Measurements from ENCODE around the gene SUSD4. TPM values are rescaled to one million over a fixed set of nuclear protein-coding genes. Genes with fewer than 3 reads are reported as not detected.

SUSD4 gene
- total RNA-seq, 1 donor from 2014 or later = not detected

DNA sequence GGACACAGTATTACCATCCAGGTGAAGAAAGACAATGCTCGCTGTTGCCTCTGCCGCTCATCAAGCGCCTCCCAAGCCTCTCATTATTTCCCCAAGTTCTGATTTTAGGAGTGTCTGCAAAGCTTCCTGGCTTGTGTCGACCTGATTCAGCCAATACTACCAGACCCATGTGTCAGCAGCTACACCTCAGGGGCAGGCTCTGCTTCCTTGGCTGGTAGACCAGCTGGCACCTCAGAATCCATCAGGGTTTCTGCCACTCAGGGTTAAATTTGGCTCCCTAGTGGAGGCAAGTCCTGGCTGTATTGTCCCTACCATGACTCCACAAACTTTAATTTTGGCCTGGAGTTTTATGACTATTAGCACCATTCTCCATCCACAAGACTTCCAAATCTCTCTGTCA is 35.4 kb downstream of the SUSD4 start:
- intact Hi-C loops (cut with DNase I) = no loop called here
- no peak for DNase-seq (ENCODE audit: low spot score in 2 of 2)
- Histone ChIP-seq H3K27ac (no peak overlapping the region), H3K4me1 (peaks cover 0 to 2% of the 10 kb centered on the region in 2 donors), H3K27me3 (no peaks in the 10 kb centered on the region), H3K9me3 (no peaks in the 10 kb centered on the region), H3K4me3 (no peak overlapping the region), H3K36me3 (no peaks in the 10 kb centered on the region)
- TF ChIP-seq, protein P1, sequence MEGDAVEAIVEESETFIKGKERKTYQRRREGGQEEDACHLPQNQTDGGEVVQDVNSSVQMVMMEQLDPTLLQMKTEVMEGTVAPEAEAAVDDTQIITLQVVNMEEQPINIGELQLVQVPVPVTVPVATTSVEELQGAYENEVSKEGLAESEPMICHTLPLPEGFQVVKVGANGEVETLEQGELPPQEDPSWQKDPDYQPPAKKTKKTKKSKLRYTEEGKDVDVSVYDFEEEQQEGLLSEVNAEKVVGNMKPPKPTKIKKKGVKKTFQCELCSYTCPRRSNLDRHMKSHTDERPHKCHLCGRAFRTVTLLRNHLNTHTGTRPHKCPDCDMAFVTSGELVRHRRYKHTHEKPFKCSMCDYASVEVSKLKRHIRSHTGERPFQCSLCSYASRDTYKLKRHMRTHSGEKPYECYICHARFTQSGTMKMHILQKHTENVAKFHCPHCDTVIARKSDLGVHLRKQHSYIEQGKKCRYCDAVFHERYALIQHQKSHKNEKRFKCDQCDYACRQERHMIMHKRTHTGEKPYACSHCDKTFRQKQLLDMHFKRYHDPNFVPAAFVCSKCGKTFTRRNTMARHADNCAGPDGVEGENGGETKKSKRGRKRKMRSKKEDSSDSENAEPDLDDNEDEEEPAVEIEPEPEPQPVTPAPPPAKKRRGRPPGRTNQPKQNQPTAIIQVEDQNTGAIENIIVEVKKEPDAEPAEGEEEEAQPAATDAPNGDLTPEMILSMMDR (IDR thresholded peaks at IDR 0.05) = no peak

DNA sequence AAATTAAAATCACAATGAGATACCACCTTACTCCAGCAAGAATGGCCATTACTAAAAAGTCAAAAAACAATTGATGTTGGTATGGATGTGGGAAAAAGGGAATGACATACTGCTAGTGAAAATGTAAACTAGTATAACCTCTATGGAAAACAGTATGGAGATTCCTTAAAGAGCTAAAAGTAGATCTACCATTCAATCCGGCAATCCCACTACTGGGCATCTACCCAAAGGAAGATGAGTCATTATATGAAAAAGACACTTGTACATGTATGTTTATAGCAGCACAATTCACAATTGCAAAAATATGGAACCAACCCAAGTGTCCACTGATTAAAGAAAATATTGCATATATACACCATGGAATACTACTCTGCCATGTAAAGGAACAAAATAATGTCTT is 37.2 kb downstream of the SUSD4 start:
- no peak for DNase-seq (ENCODE audit: low spot score in 2 of 2)
- Histone ChIP-seq H3K9me3 (no peaks in the 10 kb centered on the region), H3K4me3 (no peak overlapping the region), H3K27me3 (no peaks in the 10 kb centered on the region), H3K27ac (no peak overlapping the region), H3K36me3 (no peaks in the 10 kb centered on the region), H3K4me1 (peaks cover 0 to 2% of the 10 kb centered on the region in 2 donors)
- TF ChIP-seq, protein P1 (IDR thresholded peaks at IDR 0.05) = no peak
- intact Hi-C loops (cut with DNase I) = no loop called here

DNA sequence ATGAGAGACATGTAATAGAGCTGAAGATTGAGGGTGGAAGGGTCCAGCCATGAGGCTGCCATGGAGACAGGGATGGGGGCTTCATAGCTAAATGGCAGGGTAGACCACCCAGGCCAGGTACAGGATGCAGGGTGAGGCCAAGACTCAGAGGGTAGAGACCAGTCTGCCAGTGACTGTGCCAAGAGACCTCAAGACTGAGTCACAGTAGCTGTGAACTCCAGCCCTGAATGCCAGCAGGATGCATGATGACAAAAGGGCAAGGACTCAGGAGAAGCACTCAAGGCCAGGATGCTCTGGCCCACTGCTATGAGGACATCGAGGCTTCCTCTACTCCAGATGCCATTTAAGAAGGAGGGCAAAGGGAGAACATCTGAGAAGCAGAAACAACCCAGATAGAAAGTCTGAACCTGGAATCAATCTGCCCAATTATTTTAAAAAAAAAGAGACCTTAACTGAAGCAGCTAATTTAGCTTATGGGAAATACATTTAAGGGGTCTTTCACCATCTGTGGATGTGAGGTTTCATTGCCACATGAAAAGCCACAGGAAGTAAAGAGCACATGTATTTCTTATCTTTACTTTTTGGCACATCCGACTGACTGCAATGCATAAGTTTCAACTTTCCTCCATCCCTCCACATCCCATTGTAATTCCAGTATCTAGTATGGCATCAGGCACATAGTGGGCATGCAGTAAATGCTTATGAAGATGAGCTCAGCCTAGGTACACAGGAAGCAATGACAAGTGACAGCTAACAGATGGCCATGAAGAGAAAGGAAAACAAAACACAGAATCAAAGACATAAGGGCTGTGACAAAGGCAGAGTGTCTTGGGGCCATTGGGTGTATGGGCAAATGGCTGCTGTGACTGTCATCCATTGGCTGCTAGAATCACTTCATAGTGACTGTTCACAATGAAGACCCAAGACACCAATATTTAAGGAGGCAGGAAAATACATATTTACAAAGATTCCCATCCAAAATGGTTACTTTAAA is 40.2 kb downstream of the SUSD4 start:
- H3K9me3 ChIP-seq = no peaks in the 10 kb centered on the region

DNA sequence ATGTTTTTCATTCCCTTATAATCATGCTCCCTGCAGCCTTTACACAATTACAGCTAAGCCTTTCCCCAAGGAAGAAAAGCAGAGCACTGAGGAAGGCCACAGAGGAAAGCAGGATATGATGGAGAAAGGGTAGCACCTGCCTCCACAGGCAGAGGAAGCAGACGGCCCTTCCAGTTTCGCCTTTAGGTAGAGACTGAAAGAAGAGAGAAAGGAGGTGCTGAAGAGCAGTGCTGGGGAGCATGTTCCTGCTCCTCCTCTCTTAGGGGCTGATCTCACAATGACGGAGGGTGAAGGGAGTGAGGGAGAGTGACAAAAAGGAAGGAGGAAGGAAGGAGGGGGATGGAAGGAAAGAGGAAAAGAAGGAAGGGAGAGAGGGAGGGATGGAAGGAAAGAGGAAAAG is 41.1 kb downstream of the SUSD4 start:
- intact Hi-C loops (cut with DNase I) = no loop called here

More for the DNA sequence above, 40.2 kb downstream of the SUSD4 start:
- Histone ChIP-seq H3K27me3 (no peaks in the 10 kb centered on the region), H3K27ac (no peak overlapping the region), H3K4me3 (no peak overlapping the region), H3K36me3 (no peaks in the 10 kb centered on the region), H3K4me1 (no peaks in the 10 kb centered on the region)
- intact Hi-C loops (cut with DNase I) = no loop called here
- TF ChIP-seq, protein P1 (IDR thresholded peaks at IDR 0.05) = no peak
- no peak for DNase-seq (ENCODE audit: low spot score in 2 of 2)

DNA sequence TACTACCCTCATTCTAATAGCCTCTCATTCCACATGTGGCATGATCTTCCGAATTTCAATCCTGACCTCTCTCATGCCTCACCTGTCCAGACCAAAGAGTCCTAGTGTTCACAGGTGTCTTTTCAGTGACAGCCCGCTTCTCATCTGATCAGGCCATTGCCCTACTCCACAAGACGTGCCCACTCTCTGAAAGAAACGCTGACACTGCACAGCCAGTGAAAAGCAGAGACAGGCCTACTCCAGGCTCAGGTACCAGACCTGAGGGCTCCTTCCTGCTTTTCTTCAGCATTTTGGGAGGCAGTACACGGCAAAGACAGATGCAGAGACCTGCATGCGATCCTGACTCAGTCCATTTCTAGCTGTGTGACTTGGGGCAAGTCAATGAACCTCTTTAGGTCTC is 43.0 kb downstream of the SUSD4 start:
- TF ChIP-seq, protein P1 (IDR thresholded peaks at IDR 0.05) = no peak
- Histone ChIP-seq H3K27me3 (no peaks in the 10 kb centered on the region), H3K9me3 (no peaks in the 10 kb centered on the region), H3K27ac (no peak overlapping the region), H3K4me1 (no peaks in the 10 kb centered on the region), H3K4me3 (no peak overlapping the region), H3K36me3 (no peaks in the 10 kb centered on the region)
- intact Hi-C loops (cut with DNase I) = no loop called here
- no peak for DNase-seq (ENCODE audit: low spot score in 2 of 2)

More for the DNA sequence above, 41.1 kb downstream of the SUSD4 start:
- Histone ChIP-seq H3K9me3 (no peaks in the 10 kb centered on the region), H3K4me1 (no peaks in the 10 kb centered on the region), H3K27ac (no peak overlapping the region), H3K4me3 (no peak overlapping the region), H3K36me3 (no peaks in the 10 kb centered on the region), H3K27me3 (no peaks in the 10 kb centered on the region)
- DNase-seq (ENCODE audit: low spot score in 2 of 2) = no peak
- TF ChIP-seq, protein P1 (IDR thresholded peaks at IDR 0.05) = no peak

Measured in ascending aorta (tissue), 2 donors.